ENCODE data around the gene BMP15. TPM values are rescaled to one million over a fixed set of nuclear protein-coding genes. Genes with fewer than 3 reads are reported as not detected.

BMP15 gene
- total RNA-seq, 1 experiment from 2014 or later: not detected

GRCh38 chrX:50913520-50913919 lies 3.0 kb downstream of the BMP15 start:
- no peak for DNase-seq (ENCODE audit: low spot score)
- no TSS peak for BruUV-seq (replicated peaks)
- Histone ChIP-seq H3K27ac (ENCODE audit: low read depth, low read length, poor library complexity, severe bottlenecking) (no peak overlapping the region), H3K4me3 (ENCODE audit: low read depth, low read length, poor library complexity, severe bottlenecking) (no peak overlapping the region), H3K9me3 (ENCODE audit: low read depth, low read length, poor library complexity, severe bottlenecking) (no peaks in the 10 kb centered on the region), H3K27me3 (replicated peaks; ENCODE audit: insufficient read depth, low read depth, low read length, poor library complexity) (no peaks in the 10 kb centered on the region), H3K4me1 (ENCODE audit: insufficient read depth, low read length, poor library complexity, severe bottlenecking) (no peaks in the 10 kb centered on the region), H3K36me3 (ENCODE audit: insufficient read depth, low read length, poor library complexity, severe bottlenecking) (no peaks in the 10 kb centered on the region)
- POLR2A ChIA-PET (ENCODE audit: low non-redundant PET): no interaction called here
- CTCF ChIA-PET: no interaction called here
- TF ChIP-seq, protein P1, sequence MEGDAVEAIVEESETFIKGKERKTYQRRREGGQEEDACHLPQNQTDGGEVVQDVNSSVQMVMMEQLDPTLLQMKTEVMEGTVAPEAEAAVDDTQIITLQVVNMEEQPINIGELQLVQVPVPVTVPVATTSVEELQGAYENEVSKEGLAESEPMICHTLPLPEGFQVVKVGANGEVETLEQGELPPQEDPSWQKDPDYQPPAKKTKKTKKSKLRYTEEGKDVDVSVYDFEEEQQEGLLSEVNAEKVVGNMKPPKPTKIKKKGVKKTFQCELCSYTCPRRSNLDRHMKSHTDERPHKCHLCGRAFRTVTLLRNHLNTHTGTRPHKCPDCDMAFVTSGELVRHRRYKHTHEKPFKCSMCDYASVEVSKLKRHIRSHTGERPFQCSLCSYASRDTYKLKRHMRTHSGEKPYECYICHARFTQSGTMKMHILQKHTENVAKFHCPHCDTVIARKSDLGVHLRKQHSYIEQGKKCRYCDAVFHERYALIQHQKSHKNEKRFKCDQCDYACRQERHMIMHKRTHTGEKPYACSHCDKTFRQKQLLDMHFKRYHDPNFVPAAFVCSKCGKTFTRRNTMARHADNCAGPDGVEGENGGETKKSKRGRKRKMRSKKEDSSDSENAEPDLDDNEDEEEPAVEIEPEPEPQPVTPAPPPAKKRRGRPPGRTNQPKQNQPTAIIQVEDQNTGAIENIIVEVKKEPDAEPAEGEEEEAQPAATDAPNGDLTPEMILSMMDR (conservative IDR thresholded peaks at IDR 0.05; ENCODE audit: low read depth, low read length): no peak
- no peak for TF ChIP-seq EZH2 (IDR thresholded peaks at IDR 0.05; ENCODE audit: borderline replicate concordance, low read depth, low read length, poor library complexity, severe bottlenecking)
- intact Hi-C loops (cut with micrococcal nuclease; ENCODE audit: unreplicated experiment): no loop called here

DNA sequence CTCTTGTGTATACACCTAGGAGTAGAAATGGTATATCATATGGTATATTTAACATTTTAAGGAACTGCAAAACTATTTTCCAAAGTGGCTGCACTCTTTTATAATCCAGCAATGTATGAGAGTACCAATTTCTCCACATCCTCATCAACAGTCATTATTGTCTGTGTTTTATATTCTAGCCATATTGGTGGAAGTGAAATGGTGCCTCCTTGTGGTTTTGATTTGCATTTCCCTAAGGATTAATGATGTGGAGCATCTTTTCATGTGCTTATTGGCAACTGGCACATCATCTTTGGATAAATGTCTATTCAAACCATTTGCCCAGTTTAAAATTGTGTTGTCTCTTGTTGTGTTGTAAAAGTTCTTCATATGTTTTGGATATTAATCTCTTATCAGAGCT lies 9.6 kb downstream of the BMP15 start:
- ChIA-PET CTCF (no interaction called here), POLR2A (ENCODE audit: low non-redundant PET) (no interaction called here)
- no TSS peak for BruUV-seq (replicated peaks)
- Histone ChIP-seq H3K27ac (ENCODE audit: low read depth, low read length, poor library complexity, severe bottlenecking) (no peak overlapping the region), H3K27me3 (replicated peaks; ENCODE audit: insufficient read depth, low read depth, low read length, poor library complexity) (no peaks in the 10 kb centered on the region), H3K4me1 (ENCODE audit: insufficient read depth, low read length, poor library complexity, severe bottlenecking) (no peaks in the 10 kb centered on the region), H3K4me3 (ENCODE audit: low read depth, low read length, poor library complexity, severe bottlenecking) (no peak overlapping the region), H3K36me3 (ENCODE audit: insufficient read depth, low read length, poor library complexity, severe bottlenecking) (no peaks in the 10 kb centered on the region), H3K9me3 (ENCODE audit: low read depth, low read length, poor library complexity, severe bottlenecking) (no peaks in the 10 kb centered on the region)
- no peak for TF ChIP-seq EZH2 (IDR thresholded peaks at IDR 0.05; ENCODE audit: borderline replicate concordance, low read depth, low read length, poor library complexity, severe bottlenecking)
- TF ChIP-seq, protein P1 (conservative IDR thresholded peaks at IDR 0.05; ENCODE audit: low read depth, low read length): peak; percentile 58
- DNase-seq (ENCODE audit: low spot score): peak; percentile 63
- intact Hi-C loops (cut with micrococcal nuclease; ENCODE audit: unreplicated experiment): no loop called here

- TF ChIP-seq, protein P1 (conservative IDR thresholded peaks at IDR 0.05; ENCODE audit: low read depth, low read length): no peak
- TF ChIP-seq EZH2 (IDR thresholded peaks at IDR 0.05; ENCODE audit: borderline replicate concordance, low read depth, low read length, poor library complexity, severe bottlenecking): no peak
- Histone ChIP-seq H3K27me3 (replicated peaks; ENCODE audit: insufficient read depth, low read depth, low read length, poor library complexity) (no peaks in the 10 kb centered on the region), H3K4me1 (ENCODE audit: insufficient read depth, low read length, poor library complexity, severe bottlenecking) (no peaks in the 10 kb centered on the region), H3K36me3 (ENCODE audit: insufficient read depth, low read length, poor library complexity, severe bottlenecking) (no peaks in the 10 kb centered on the region), H3K9me3 (ENCODE audit: low read depth, low read length, poor library complexity, severe bottlenecking) (no peaks in the 10 kb centered on the region), H3K27ac (ENCODE audit: low read depth, low read length, poor library complexity, severe bottlenecking) (no peak overlapping the region), H3K4me3 (ENCODE audit: low read depth, low read length, poor library complexity, severe bottlenecking) (no peak overlapping the region)
- ChIA-PET POLR2A (ENCODE audit: low non-redundant PET) (no interaction called here), CTCF (no interaction called here)
- DNase-seq (ENCODE audit: low spot score): no peak
- no TSS peak for BruUV-seq (replicated peaks)
- intact Hi-C loops (cut with micrococcal nuclease; ENCODE audit: unreplicated experiment): no loop called here
Measured at GRCh38 chrX:50927127-50927526, 16.6 kb downstream of the BMP15 start.
